Activated CD8-positive, alpha-beta memory T cell treated with anti-CD3 and anti-CD28 coated beads, Interleukin-2, amount 50 U/mL, for 4 hours (primary cell): ENCODE results near the gene CCNY.
"Not testable (repeated sequence)": the region's sequence is repeated elsewhere in the genome, so short reads cannot be mapped to it uniquely, and the experiment has no call there.

Experiments used
- DNase-seq: peaks from one replicate; pipeline ENCODE4 v3.0.0-alpha.2; 2020

The CCNY gene

GRCh38 chr10:35535136-35535535, 198.8 kb downstream of the CCNY start:
- no peak for DNase-seq

GRCh38 chr10:35536789-35537188, 200.5 kb downstream of the CCNY start:
- DNase-seq = no peak

- not testable (repeated sequence) for DNase-seq
Observed at GRCh38 chr10:35537925-35538324, 201.6 kb downstream of the CCNY start.

- DNase-seq = no peak
Observed at GRCh38 chr10:35540296-35541164, 204.2 kb downstream of the CCNY start.

GRCh38 chr10:35541720-35542119, 205.4 kb downstream of the CCNY start:
- DNase-seq = no peak

GRCh38 chr10:35542303-35542702, 206.0 kb downstream of the CCNY start:
- DNase-seq = no peak

- no peak for DNase-seq
Observed at GRCh38 chr10:35545079-35545657, 208.9 kb downstream of the CCNY start.

- no peak for DNase-seq
Observed at GRCh38 chr10:35545878-35546590, 209.7 kb downstream of the CCNY start.

DNA sequence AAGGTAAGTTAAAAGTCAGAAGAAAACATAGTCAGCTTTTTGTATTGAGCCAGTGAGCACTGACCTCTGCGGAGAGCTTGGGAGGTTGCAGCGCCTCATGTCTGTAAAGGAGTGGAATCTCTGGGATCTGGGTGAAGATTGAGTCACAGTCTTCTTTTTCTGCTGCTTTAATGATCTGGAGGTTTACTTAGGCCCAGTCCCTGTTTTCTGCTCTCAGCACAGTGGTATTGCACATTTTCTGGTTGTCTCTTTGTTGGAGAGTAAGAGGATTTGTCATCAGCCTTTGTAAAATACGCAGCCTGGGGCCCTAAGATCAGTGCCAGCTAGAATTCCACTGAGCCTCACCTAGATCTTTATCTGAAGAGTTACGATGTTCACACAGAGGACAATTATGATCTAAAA, 210.5 kb downstream of the CCNY start:
- DNase-seq = no peak

GRCh38 chr10:35552650-35553342, 216.5 kb downstream of the CCNY start:
- DNase-seq = no peak

- no peak for DNase-seq
Observed at GRCh38 chr10:35554036-35554435, 217.7 kb downstream of the CCNY start.

DNA sequence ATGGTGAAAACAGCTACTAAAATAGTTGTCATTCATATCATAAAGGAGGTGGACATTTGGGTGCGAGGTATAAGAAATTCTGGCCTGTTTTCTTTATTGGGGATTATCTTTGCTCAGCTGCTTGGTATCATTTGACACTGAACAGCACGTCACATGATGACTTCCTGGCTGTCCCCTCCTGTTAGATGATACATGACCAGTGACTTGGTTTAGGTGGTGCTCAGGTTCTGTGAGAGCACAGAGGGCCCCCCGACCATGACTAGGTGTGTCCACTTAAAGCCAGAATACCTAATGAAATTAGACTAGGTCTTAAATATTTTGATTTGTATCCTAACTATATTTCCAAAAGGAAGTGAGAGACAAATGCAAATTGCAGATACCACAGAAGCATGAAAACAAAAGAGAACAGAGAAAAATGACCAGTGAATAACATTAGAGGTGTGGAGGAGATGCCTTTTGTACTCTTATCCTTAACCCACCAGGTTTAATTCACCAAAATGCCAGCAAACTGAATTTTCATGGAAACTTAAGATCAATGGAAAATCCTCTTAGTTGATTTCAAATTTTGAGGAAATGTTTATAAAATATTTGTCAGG, 218.2 kb downstream of the CCNY start:
- DNase-seq = no peak

DNA sequence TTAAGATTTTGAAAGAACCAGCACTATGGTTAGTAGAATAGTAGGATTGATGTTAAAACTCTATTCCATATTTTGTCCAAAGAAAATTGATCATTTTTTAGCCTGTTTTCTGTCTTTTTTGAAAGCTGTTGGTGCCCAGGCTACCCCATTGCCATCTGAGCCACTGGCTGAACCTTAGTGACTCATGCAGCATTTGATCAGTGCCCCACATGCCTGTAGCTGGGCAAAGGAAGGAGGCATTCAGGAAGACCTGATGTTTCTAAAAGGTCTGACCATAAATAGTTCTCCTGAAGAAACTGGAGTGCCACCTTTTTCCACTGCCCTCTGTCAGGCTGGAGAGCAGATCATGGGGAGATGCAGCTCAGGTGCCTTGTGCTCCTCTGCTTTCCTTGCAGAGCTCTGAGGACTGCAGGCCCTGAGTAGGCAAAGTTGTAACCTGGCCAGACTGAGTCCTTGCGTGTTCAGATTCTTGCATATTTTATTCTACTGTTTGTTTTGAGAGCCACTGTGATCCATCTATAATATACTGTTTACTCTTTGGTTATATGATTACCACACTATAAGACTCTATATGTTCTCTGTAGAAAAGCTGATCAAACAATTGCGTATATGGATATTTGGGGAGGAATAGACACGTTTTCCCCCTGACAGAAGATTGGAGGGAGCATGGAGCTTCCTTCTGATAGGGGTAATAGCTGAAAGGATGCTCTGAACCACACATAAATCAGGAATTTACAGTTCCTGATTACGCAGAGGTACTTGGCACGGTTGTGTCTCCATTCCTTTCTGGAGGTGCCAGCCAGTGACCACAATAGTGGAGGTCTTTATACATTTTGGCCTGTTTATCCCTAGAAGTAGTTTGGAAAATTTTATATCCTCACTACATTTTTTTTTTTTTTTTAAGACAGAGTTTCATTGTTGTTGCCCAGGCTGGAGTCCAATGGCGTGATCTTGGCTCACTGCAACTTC, 219.9 kb downstream of the CCNY start:
- DNase-seq = no peak

DNA sequence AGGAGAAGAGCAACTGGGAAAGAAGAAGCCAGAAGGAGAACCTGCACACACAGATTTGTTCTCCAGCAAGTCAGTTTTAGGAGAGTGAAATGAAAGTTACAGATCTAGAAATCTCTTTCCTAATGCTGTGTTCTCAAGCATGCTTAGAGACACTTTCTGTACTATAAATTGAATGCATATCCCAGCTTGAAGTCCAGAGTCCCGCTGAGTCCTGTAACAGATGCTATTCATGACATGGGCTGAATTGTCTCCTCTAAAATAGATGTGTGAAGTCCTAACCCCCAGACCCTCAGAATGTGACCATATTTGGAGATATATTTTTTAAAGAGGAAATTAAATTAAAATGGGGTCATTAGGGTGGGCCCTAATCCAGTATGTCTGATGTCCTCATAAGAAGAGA, 222.0 kb downstream of the CCNY start:
- no peak for DNase-seq

- no peak for DNase-seq
Observed at GRCh38 chr10:35559416-35559815, 223.1 kb downstream of the CCNY start.

DNA sequence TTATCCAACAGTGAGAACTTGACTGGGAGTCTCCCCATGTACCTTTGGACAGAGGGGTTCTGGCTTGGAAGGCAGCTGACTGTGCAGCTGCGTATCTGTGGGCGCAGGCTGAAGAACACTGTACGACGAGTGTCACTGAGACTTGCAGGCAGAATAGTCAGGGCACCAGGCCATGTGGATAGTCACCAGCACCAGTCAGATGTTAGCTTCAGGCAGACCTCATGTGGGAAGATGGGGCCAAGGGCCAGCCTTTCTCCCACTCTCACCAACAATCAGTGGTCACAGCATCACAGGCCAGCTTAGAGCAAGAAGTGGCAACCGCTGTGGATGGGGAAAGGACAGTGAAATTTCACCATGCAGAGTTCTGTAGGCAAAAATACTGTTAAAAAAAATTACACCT, 225.4 kb downstream of the CCNY start:
- DNase-seq = no peak

GRCh38 chr10:35562427-35562826, 226.1 kb downstream of the CCNY start:
- no peak for DNase-seq

- DNase-seq = peak; percentile 35
Observed at GRCh38 chr10:35563261-35563891, 227.1 kb downstream of the CCNY start.

DNA sequence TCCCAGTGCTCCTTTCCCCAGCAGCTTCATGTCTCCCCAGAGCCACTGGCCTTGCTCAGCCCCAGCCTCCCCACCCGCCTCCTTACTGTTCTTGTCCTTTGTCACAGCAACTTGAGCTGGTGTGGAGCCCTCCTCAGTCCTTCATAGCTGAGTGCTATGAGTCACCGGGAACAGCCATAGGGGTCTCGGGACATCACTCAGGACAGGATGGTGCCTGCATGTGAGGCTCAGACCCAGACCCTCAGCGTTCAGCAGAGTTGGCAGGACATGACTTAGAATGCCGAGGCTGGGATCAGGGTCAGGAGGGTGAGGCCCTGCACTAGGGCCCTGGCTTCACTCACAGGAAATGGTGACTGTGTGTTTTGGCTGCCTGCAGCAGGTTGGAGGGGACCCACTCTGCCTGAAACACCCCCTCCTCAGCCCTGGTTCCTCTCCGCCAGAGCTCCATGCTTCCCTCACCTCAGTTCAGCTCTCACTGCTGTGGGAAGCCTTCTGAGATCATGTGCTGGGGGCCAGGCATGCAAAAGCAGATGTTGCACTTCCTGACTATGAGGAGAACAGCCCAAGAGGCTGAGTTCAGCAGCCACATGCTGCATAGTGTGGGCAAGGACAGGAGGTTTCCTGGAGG, 228.1 kb downstream of the CCNY start:
- no peak for DNase-seq

- no peak for DNase-seq
Observed at GRCh38 chr10:35565602-35566081, 229.3 kb downstream of the CCNY start.
